ENCODE data around the gene FAAP20. TPM values are rescaled to one million over a fixed set of nuclear protein-coding genes. Genes with fewer than 3 reads are reported as not detected.

Gene FAAP20
- total RNA-seq, 1 donor from 2014 or later, result 11.3 TPM

GRCh38 chr1:2176615-2177014 lies 18.0 kb downstream of the FAAP20 start:
- H3K27ac Mint-ChIP-seq, result no peak overlapping the region
- Histone ChIP-seq H3K4me3 (no peak overlapping the region), H3K79me2 (ENCODE audit: low read depth) (no peaks in the 10 kb centered on the region), H3K27me3 (no peaks in the 10 kb centered on the region), H3K36me3 (no peaks in the 10 kb centered on the region), H3F3A (ENCODE audit: low read depth) (peaks cover 3% of the 10 kb centered on the region), H3K9me3 (ENCODE audit: low read depth) (no peaks in the 10 kb centered on the region), H3K4me2 (no peak overlapping the region), H3K9ac (no peak overlapping the region), H4K20me1 (ENCODE audit: low read depth) (no peaks in the 10 kb centered on the region), H3K27ac (no peak overlapping the region), H3K4me1 (no peaks in the 10 kb centered on the region), H2AFZ (replicated peaks) (no peak overlapping the region)
- peaks cover 11% of the 10 kb centered on the region for H3K27me3 Mint-ChIP-seq (ENCODE audit: insufficient read depth, low read depth)
- peaks cover 3% of the 10 kb centered on the region for H3K36me3 Mint-ChIP-seq
- no peak overlapping the region for H3K4me3 Mint-ChIP-seq
- TF ChIP-seq EZH2 (IDR thresholded peaks at IDR 0.05) (no peak), EZH2phosphoT487 (IDR thresholded peaks at IDR 0.05) (no peak), CTCF (IDR thresholded peaks at IDR 0.05) (no peak)
- peaks cover 10% of the 10 kb centered on the region for H3K4me1 Mint-ChIP-seq
- DNase-seq (ENCODE audit: low spot score), result no peak
- H3K9me3 Mint-ChIP-seq, result no peaks in the 10 kb centered on the region

GRCh38 chr1:2175681-2176454 lies 18.7 kb downstream of the FAAP20 start:
- peaks cover 10% of the 10 kb centered on the region for H3K4me1 Mint-ChIP-seq
- Histone ChIP-seq H3K4me1 (no peaks in the 10 kb centered on the region), H3F3A (ENCODE audit: low read depth) (peaks cover 3% of the 10 kb centered on the region), H3K27ac (no peak overlapping the region), H4K20me1 (ENCODE audit: low read depth) (no peaks in the 10 kb centered on the region), H3K9ac (no peak overlapping the region), H3K4me2 (no peak overlapping the region), H3K27me3 (no peaks in the 10 kb centered on the region), H3K79me2 (ENCODE audit: low read depth) (no peaks in the 10 kb centered on the region), H3K36me3 (no peaks in the 10 kb centered on the region), H2AFZ (replicated peaks) (no peak overlapping the region), H3K4me3 (no peak overlapping the region), H3K9me3 (ENCODE audit: low read depth) (no peaks in the 10 kb centered on the region)
- H3K27ac Mint-ChIP-seq, result peak overlapping the region; percentile 14
- no peak for DNase-seq (ENCODE audit: low spot score)
- H3K9me3 Mint-ChIP-seq, result no peaks in the 10 kb centered on the region
- TF ChIP-seq EZH2phosphoT487 (IDR thresholded peaks at IDR 0.05) (no peak), EZH2 (IDR thresholded peaks at IDR 0.05) (no peak)
- peaks cover 11% of the 10 kb centered on the region for H3K27me3 Mint-ChIP-seq (ENCODE audit: insufficient read depth, low read depth)
- H3K4me3 Mint-ChIP-seq, result no peak overlapping the region
- peaks cover 3% of the 10 kb centered on the region for H3K36me3 Mint-ChIP-seq

GRCh38 chr1:2175055-2175414 lies 19.5 kb downstream of the FAAP20 start:
- Mint-ChIP-seq H3K27ac (no peak overlapping the region), H3K4me1 (peaks cover 7% of the 10 kb centered on the region), H3K36me3 (peaks cover 3% of the 10 kb centered on the region), H3K27me3 (ENCODE audit: insufficient read depth, low read depth) (peaks cover 11% of the 10 kb centered on the region), H3K9me3 (no peaks in the 10 kb centered on the region), H3K4me3 (no peak overlapping the region)
- DNase-seq (ENCODE audit: low spot score), result no peak
- no peak overlapping the region for H3K4me3 ChIP-seq
- H3K36me3 ChIP-seq, result no peaks in the 10 kb centered on the region
- H3K4me1 ChIP-seq, result no peaks in the 10 kb centered on the region
- H3K4me2 ChIP-seq, result no peak overlapping the region
- no peaks in the 10 kb centered on the region for H4K20me1 ChIP-seq (ENCODE audit: low read depth)
- H3K9ac ChIP-seq, result no peak overlapping the region
- no peaks in the 10 kb centered on the region for H3K27me3 ChIP-seq
- no peak for TF ChIP-seq EZH2phosphoT487 (IDR thresholded peaks at IDR 0.05)
- TF ChIP-seq CTCF (IDR thresholded peaks at IDR 0.05), result no peak
- no peak for TF ChIP-seq EZH2 (IDR thresholded peaks at IDR 0.05)
- no peaks in the 10 kb centered on the region for H3K79me2 ChIP-seq (ENCODE audit: low read depth)
- no peak overlapping the region for H3K27ac ChIP-seq
- no peak overlapping the region for H2AFZ ChIP-seq (replicated peaks)
- no peaks in the 10 kb centered on the region for H3K9me3 ChIP-seq (ENCODE audit: low read depth)
- H3F3A ChIP-seq (ENCODE audit: low read depth), result peaks cover 3% of the 10 kb centered on the region

GRCh38 chr1:2174348-2175054 lies 20.1 kb downstream of the FAAP20 start:
- peaks cover 4% of the 10 kb centered on the region for H3K4me1 Mint-ChIP-seq

More at GRCh38 chr1:2174348-2175054, 20.1 kb downstream of the FAAP20 start:
- Mint-ChIP-seq H3K36me3 (peaks cover 2% of the 10 kb centered on the region), H3K27ac (no peak overlapping the region), H3K9me3 (no peaks in the 10 kb centered on the region), H3K4me3 (no peak overlapping the region), H3K27me3 (ENCODE audit: insufficient read depth, low read depth) (peaks cover 9% of the 10 kb centered on the region)
- no peaks in the 10 kb centered on the region for H3K4me1 ChIP-seq
- no peak overlapping the region for H3K4me2 ChIP-seq
- no peak overlapping the region for H3K27ac ChIP-seq
- no peak overlapping the region for H3K4me3 ChIP-seq
- peak; percentile 88 for TF ChIP-seq CTCF (IDR thresholded peaks at IDR 0.05)
- TF ChIP-seq EZH2 (IDR thresholded peaks at IDR 0.05), result no peak
- H2AFZ ChIP-seq (replicated peaks), result no peak overlapping the region
- H4K20me1 ChIP-seq (ENCODE audit: low read depth), result no peaks in the 10 kb centered on the region
- peaks cover 3% of the 10 kb centered on the region for H3F3A ChIP-seq (ENCODE audit: low read depth)
- H3K27me3 ChIP-seq, result no peaks in the 10 kb centered on the region
- H3K79me2 ChIP-seq (ENCODE audit: low read depth), result no peaks in the 10 kb centered on the region
- H3K9me3 ChIP-seq (ENCODE audit: low read depth), result no peaks in the 10 kb centered on the region
- H3K36me3 ChIP-seq, result no peaks in the 10 kb centered on the region
- no peak overlapping the region for H3K9ac ChIP-seq
- DNase-seq (ENCODE audit: low spot score), result peak; percentile 79
